HepG2 (cell line): ENCODE results near the gene C2orf92. TPM values are rescaled to one million over a fixed set of nuclear protein-coding genes. Genes with fewer than 3 reads are reported as not detected.

ENCODE experiments used
- ATAC-seq: fragments of 200-7000 bp; cut with Tn5 transposase; 3 replicates; pipeline ENCODE4 v1.9.1; 2020; ENCODE audit warnings: mild to moderate bottlenecking, moderate library complexity
- BruUV-seq: library from RNA; stranded (reverse); fragments of 400-500 nt; replicated peaks from 2 replicates; lab custom pipeline; 2021; lab: Mats Ljungman, UMichigan
- CTCF ChIA-PET: fragments of 300-600 bp; formaldehyde crosslinking; extraction: SDS; loops from one replicate; lab custom pipeline; 2021; ENCODE audit warnings: low total read pairs, inconsistent platforms, low intra/inter-chr PET ratio; lab: Yijun Ruan, JAX
- POLR2A ChIA-PET: fragments of 350-600 bp; sonication (Branson Sonifier 250); formaldehyde crosslinking; loops from one replicate; lab custom pipeline; 2020; ENCODE audit warnings: antibody characterized with exemption, inconsistent platforms; lab: Yijun Ruan, JAX
- DNase-seq: peaks from one replicate; pipeline ENCODE4 v3.0.0-alpha.2; 2015; ENCODE audit warnings: low spot score
- FAIRE-seq: peaks from 3 replicates; lab custom pipeline; 2011; peaks lifted over from hg19 to GRCh38; lab: Jason Lieb, UNC
- H2AFZ ChIP-seq: one replicate; pipeline ENCODE4 v1.6.1; 2011; ENCODE audit warnings: low read length, inconsistent platforms
- H3K27ac ChIP-seq: fragments of 300-600 bp; 3 replicates; pipeline ENCODE4 v1.8.0; 2011; ENCODE audit warnings: mixed run types, mild to moderate bottlenecking, mixed read lengths, low read length, inconsistent platforms; ENCODE audit not compliant: insufficient read depth; ENCODE audit errors: extremely low read length
- H3K27me3 ChIP-seq, 2 experiments: fragments of 200-600 bp in 1 of 2; 2 replicates in 1 of 2; 3 replicates in 1 of 2; pipeline versions ENCODE4 v1.6.0 to v1.8.0; 2011; ENCODE audit warnings: low read length in 2 of 2, mild to moderate bottlenecking in 2 of 2, moderate library complexity in 2 of 2, inconsistent platforms in 1 of 2; ENCODE audit not compliant: insufficient read depth in 2 of 2, control insufficient read depth in 1 of 2
- H3K36me3 ChIP-seq, 2 experiments: fragments of 200-600 bp in 1 of 2; replicated peaks in 1 of 2; 2 replicates in 1 of 2; 3 replicates in 1 of 2; pipeline versions ENCODE4 v1.5.1 to v1.8.0; 2011; ENCODE audit warnings: low read length in 2 of 2, inconsistent platforms in 1 of 2; ENCODE audit not compliant: insufficient read depth in 2 of 2, control insufficient read depth in 1 of 2
- H3K4me1 ChIP-seq: 2 replicates; pipeline ENCODE4 v1.5.1; 2012; ENCODE audit warnings: low read length, inconsistent platforms; ENCODE audit not compliant: insufficient read depth
- H3K4me2 ChIP-seq: 2 replicates; pipeline ENCODE4 v1.6.0; 2011; ENCODE audit warnings: low read depth, low read length, inconsistent platforms
- H3K4me3 ChIP-seq, 3 experiments: fragments of 200-600 bp in 1 of 3; sonication (generic), shearing (Covaris generic) in 1 of 3; replicated peaks in 1 of 3; 2 replicates each; pipeline ENCODE4 v1.5.1; 2011 to 2016; ENCODE audit warnings: low read length in 3 of 3, inconsistent platforms in 2 of 3, low read depth in 2 of 3, mild to moderate bottlenecking in 2 of 3, control low read depth in 1 of 3, mixed read lengths in 1 of 3; ENCODE audit not compliant: insufficient read depth in 1 of 3
- H3K79me2 ChIP-seq: one replicate; pipeline ENCODE4 v1.6.1; 2011; ENCODE audit warnings: low read length, inconsistent platforms; ENCODE audit not compliant: insufficient read depth
- H3K9ac ChIP-seq: 2 replicates; pipeline ENCODE4 v1.6.0; 2011; ENCODE audit warnings: mild to moderate bottlenecking, low read depth, low read length, inconsistent platforms; ENCODE audit not compliant: insufficient read depth
- H3K9me3 ChIP-seq: 2 replicates; pipeline ENCODE4 v1.5.1; 2012; ENCODE audit warnings: mild to moderate bottlenecking, low read length
- H4K20me1 ChIP-seq: 2 replicates; pipeline ENCODE4 v1.6.0; 2011; ENCODE audit warnings: inconsistent platforms, mild to moderate bottlenecking, low read length, moderate library complexity; ENCODE audit not compliant: insufficient read depth
- ARNT ChIP-seq: fragments of 450-650 bp; IDR thresholded peaks from 2 replicates; pipeline ENCODE4 v1.6.1; 2017
- FOXJ3 ChIP-seq: sonication (generic); formaldehyde crosslinking; IDR thresholded peaks from 2 replicates; pipeline ENCODE4 v1.4.0; 2020; ENCODE audit warnings: missing genetic modification reagents, mild to moderate bottlenecking, borderline replicate concordance
- GABPA ChIP-seq, 2 experiments: IDR thresholded peaks; 2 replicates each; pipeline ENCODE4 v1.6.1; 2011 to 2016; ENCODE audit warnings: low read depth in 2 of 2, low read length in 1 of 2, missing biosample characterization in 1 of 2, missing genetic modification characterization in 1 of 2
- MNT ChIP-seq: fragments of 450-650 bp; IDR thresholded peaks from 2 replicates; pipeline ENCODE4 v1.6.1; 2016
- NFYC ChIP-seq: IDR thresholded peaks from 2 replicates; pipeline ENCODE4 v1.6.1; 2016; ENCODE audit warnings: missing genetic modification reagents, missing compliant biosample characterization
- PHF20 ChIP-seq: sonication (generic); formaldehyde crosslinking; IDR thresholded peaks from 2 replicates; pipeline ENCODE4 v1.5.0; 2020; ENCODE audit warnings: mild to moderate bottlenecking, missing genetic modification reagents
- POGZ ChIP-seq: sonication (generic); formaldehyde crosslinking; IDR thresholded peaks from 2 replicates; pipeline ENCODE4 v1.4.0; 2020; ENCODE audit warnings: mild to moderate bottlenecking, missing genetic modification reagents
- PTBP1 ChIP-seq: fragments of 200-400 bp; formaldehyde crosslinking; IDR thresholded peaks from 2 replicates; pipeline ENCODE4 v1.6.1; 2018; ENCODE audit warnings: low read length, low read depth; ENCODE audit not compliant: poor library complexity, severe bottlenecking
- RELA ChIP-seq: sonication (generic); formaldehyde crosslinking; IDR thresholded peaks from 2 replicates; pipeline ENCODE4 v1.4.0; 2020; ENCODE audit warnings: missing genetic modification reagents
- TEAD2 ChIP-seq: sonication (generic); formaldehyde crosslinking; IDR thresholded peaks from 2 replicates; pipeline ENCODE4 v1.9.0; 2021; ENCODE audit warnings: missing genetic modification reagents
- ZNF317 ChIP-seq: sonication (generic); formaldehyde crosslinking; IDR thresholded peaks from 2 replicates; pipeline ENCODE4 v1.5.0; 2020; ENCODE audit warnings: mild to moderate bottlenecking, missing genetic modification reagents
- WGBS: methylation state at CpG from one replicate; pipeline ENCODE4 v1.1.6; 2017; ENCODE audit warnings: low lambda C conversion rate; 5-methylcytosine and 5-hydroxymethylcytosine counted together
- in situ Hi-C: cut with HindIII; loops from 2 replicates; pipeline ENCODE4 v1.10.0; 2017; ENCODE audit warnings: low pct_unique_long_range_greater_than_20kb; ENCODE audit not compliant: extremely low pct_ligation_motif_present
- intact Hi-C: fragments of 100-400 bp; cut with micrococcal nuclease; formaldehyde crosslinking; loops from one replicate; pipeline ENCODE4 v1.10.0; 2022; ENCODE audit not compliant: unreplicated experiment
- polyA plus RNA-seq, 8 experiments: library from polyadenylated mRNA; depleted of rRNA in 3 of 8; stranded (reverse) in 7 of 8; unstranded in 1 of 8; fragments of >200 nt; fragmentation: Illumina TruSeq in 4 of 8; extraction: Trizol in 4 of 8; gene quantifications; 2 replicates each; pipeline versions ENCODE4 v1.2.1 to v1.2.3, GENCODE V29; 2011 to 2016; ENCODE audit warnings: low read depth in 4 of 8, missing spikeins in 1 of 8, mixed read lengths in 1 of 8; ENCODE audit not compliant: insufficient read depth in 1 of 8
- total RNA-seq, 5 experiments: library from RNA; depleted of rRNA; stranded (reverse); fragments of >200 nt; fragmentation: Illumina TruSeq; extraction: Trizol; gene quantifications; 2 replicates each; pipeline ENCODE4 v1.2.3, GENCODE V29; 2016; ENCODE audit warnings: low read depth in 1 of 5
- TF ChIP-seq, protein P1 (sequence below), 2 experiments: sonication (generic) in 1 of 2; formaldehyde crosslinking in 1 of 2; IDR thresholded peaks; 2 replicates each; pipeline versions ENCODE4 v1.4.0 to v1.6.1; 2018 to 2020; ENCODE audit warnings: missing genetic modification reagents in 2 of 2, borderline replicate concordance in 1 of 2, low read depth in 1 of 2, mild to moderate bottlenecking in 1 of 2, missing biosample characterization in 1 of 2

Gene C2orf92
- total and polyA plus RNA-seq, 2 of the 13 experiments (the other 11 are each of a cell fraction or from before 2014, with no cell fraction given) = 4.9 to 5.0 TPM

DNA sequence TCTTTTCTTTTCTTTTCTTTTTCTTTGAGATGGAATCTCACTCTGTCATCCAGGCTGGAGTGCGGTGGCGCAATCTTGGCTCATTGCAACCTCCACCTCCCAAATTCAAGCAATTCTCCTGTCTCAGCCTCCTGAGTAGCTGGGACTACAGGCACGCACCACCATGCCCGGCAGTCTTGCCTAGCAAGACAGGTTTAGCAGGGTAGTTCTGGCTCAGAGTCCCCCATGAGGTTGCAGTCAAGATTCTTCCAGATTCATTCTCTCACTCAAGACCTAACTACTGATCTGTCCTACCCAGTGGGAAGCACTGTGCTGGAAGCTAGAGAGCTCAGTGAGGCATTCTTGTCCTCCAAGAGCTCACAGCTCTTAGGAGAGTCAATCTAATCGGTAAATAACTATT is 26.2 kb downstream of the C2orf92 start:
- no TSS peak for BruUV-seq
- Histone ChIP-seq H3K79me2 (no peaks in the 10 kb centered on the region), H3K27ac (no peak overlapping the region), H4K20me1 (no peaks in the 10 kb centered on the region), H3K4me3 (no peak overlapping the region), H3K4me1 (peaks cover 13% of the 10 kb centered on the region; the same call in 1 of the 2 replicates), H3K4me2 (no peak overlapping the region)
- intact Hi-C loops (no loop called here), in situ Hi-C loops (no loop called here)
- CTCF ChIA-PET = interaction anchor here (6.4 kb wide), 1 partner anchor 104 kb away, joined by 267 read pairs; no protein-coding TSS in a partner anchor
- no peak for FAIRE-seq
- ATAC-seq = no peak
- no peak for TF ChIP-seq PHF20 (CRISPR knock-in tag)
- no peak for TF ChIP-seq POGZ (CRISPR knock-in tag)
- TF ChIP-seq TEAD2 (CRISPR knock-in tag) = no peak
- no peak for TF ChIP-seq RELA (CRISPR knock-in tag)
- TF ChIP-seq, all 625 proteins: peak for 0
- H3K36me3 ChIP-seq = no peaks in the 10 kb centered on the region
- WGBS = 63% methylated on average over 5 of the region's 5 CpGs
- POLR2A ChIA-PET = no interaction called here
- no peaks in the 10 kb centered on the region for H3K27me3 ChIP-seq
- no peaks in the 10 kb centered on the region for H3K9me3 ChIP-seq
- no peak for DNase-seq
- no peak overlapping the region for H3K9ac ChIP-seq
- no peak overlapping the region for H2AFZ ChIP-seq

GRCh38 chr2:97697252-97698235 is 28.0 kb downstream of the C2orf92 start:
- Histone ChIP-seq H3K36me3 (no peaks in the 10 kb centered on the region), H3K4me1 (peaks cover 13% of the 10 kb centered on the region; the same call in 1 of the 2 replicates), H3K9me3 (no peaks in the 10 kb centered on the region), H3K27me3 (no peaks in the 10 kb centered on the region), H3K4me2 (peak overlapping the region; percentile 30; the same call in 1 of the 2 replicates), H3K4me3 (no peak overlapping the region), H4K20me1 (no peaks in the 10 kb centered on the region), H3K27ac (no peak overlapping the region), H2AFZ (no peak overlapping the region), H3K9ac (no peak overlapping the region), H3K79me2 (no peaks in the 10 kb centered on the region)
- WGBS = 21% methylated on average over 14 of the region's 14 CpGs
- DNase-seq (peak; percentile 75), ATAC-seq (peak; percentile 86), FAIRE-seq (peak; percentile 57)
- BruUV-seq = no TSS peak
- ChIA-PET POLR2A (interaction anchor here (1.0 to 3.3 kb wide), 3 partner anchors 33 to 1629 kb away, joined by 3 to 13 read pairs (median 6); partner anchors contain the start of gene ACTR1B), CTCF (interaction anchor here (0.7 to 6.4 kb wide), 5 partner anchors 33 to 106 kb away, joined by 3 to 267 read pairs (median 4); partner anchors contain the start of gene ACTR1B)
- in situ Hi-C loops (no loop called here), intact Hi-C loops (loop anchor here (1.0 kb wide), 2 partner anchors 47 to 107 kb away; no protein-coding TSS in a partner anchor)
- TF ChIP-seq NFYC (CRISPR knock-in tag) = no peak
- no peak for TF ChIP-seq ZNF317 (CRISPR knock-in tag)
- TF ChIP-seq, protein P1, sequence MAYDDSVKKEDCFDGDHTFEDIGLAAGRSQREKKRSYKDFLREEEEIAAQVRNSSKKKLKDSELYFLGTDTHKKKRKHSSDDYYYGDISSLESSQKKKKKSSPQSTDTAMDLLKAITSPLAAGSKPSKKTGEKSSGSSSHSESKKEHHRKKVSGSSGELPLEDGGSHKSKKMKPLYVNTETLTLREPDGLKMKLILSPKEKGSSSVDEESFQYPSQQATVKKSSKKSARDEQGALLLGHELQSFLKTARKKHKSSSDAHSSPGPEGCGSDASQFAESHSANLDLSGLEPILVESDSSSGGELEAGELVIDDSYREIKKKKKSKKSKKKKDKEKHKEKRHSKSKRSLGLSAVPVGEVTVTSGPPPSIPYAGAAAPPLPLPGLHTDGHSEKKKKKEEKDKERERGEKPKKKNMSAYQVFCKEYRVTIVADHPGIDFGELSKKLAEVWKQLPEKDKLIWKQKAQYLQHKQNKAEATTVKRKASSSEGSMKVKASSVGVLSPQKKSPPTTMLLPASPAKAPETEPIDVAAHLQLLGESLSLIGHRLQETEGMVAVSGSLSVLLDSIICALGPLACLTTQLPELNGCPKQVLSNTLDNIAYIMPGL (CRISPR knock-in tag; IDR thresholded peaks at IDR 0.05; ENCODE audit: borderline replicate concordance in 1 of 2, low read depth in 1 of 2) = peak; percentile 54 to 80; a peak in 3 of 4 replicates
- TF ChIP-seq ARNT = no peak
- TF ChIP-seq MNT = no peak
- TF ChIP-seq GABPA (IDR thresholded peaks at IDR 0.05; ENCODE audit: low read depth, low read length) = no peak
- TF ChIP-seq GABPA (CRISPR knock-in tag; IDR thresholded peaks at IDR 0.05; ENCODE audit: low read depth) = peak; percentile 25; the same call in 1 of the 2 replicates
- TF ChIP-seq FOXJ3 (CRISPR knock-in tag) = no peak
- TF ChIP-seq PTBP1 = no peak
